H1 (cell line): ENCODE measurements around the gene CPNE8.

Experiments used
- ASH2L ChIP-seq: fragments of 200-600, 300-600 bp; sonication (generic); IDR thresholded peaks from one replicate; pipeline ENCODE4 v1.7.1; 2017; ENCODE audit warnings: low read length
- CTCF ChIP-seq, 3 experiments: IDR thresholded peaks; 1 replicate in 2 of 3; 2 replicates in 1 of 3; pipeline versions ENCODE4 v1.5.1 to v1.6.1; 2011; ENCODE audit warnings: low read length in 3 of 3, mild to moderate bottlenecking in 3 of 3, inconsistent platforms in 2 of 3, low read depth in 1 of 3, moderate library complexity in 1 of 3; ENCODE audit not compliant: insufficient read depth in 1 of 3; ENCODE audit errors: control extremely low read depth in 1 of 3
- EGR1 ChIP-seq: IDR thresholded peaks from 2 replicates; pipeline ENCODE4 v1.6.1; 2011; ENCODE audit warnings: low read depth, low read length, borderline replicate concordance
- EZH2 ChIP-seq: fragments of 200-600 bp; sonication (generic); IDR thresholded peaks from 2 replicates; pipeline ENCODE4 v1.7.1; 2012; ENCODE audit warnings: low read depth, mild to moderate bottlenecking, moderate library complexity, low read length, inconsistent platforms; ENCODE audit not compliant: severe bottlenecking
- MAX ChIP-seq: IDR thresholded peaks from 2 replicates; pipeline ENCODE4 v1.6.1; 2012; ENCODE audit warnings: inconsistent platforms
- POLR2A ChIP-seq, 2 experiments: IDR thresholded peaks; 1 replicate in 1 of 2; 2 replicates in 1 of 2; pipeline ENCODE4 v1.6.1; 2011; ENCODE audit warnings: low read depth in 2 of 2, low read length in 2 of 2, mild to moderate bottlenecking in 2 of 2; ENCODE audit errors: control extremely low read depth in 1 of 2
- POLR2AphosphoS5 ChIP-seq: IDR thresholded peaks from 2 replicates; pipeline ENCODE4 v1.6.1; 2011; ENCODE audit warnings: low read depth, low read length
- RAD21 ChIP-seq, 2 experiments: IDR thresholded peaks in 1 of 2; conservative IDR thresholded peaks in 1 of 2; 2 replicates each; pipeline ENCODE4 v1.6.1; 2011; ENCODE audit warnings: low read depth in 2 of 2, low read length in 2 of 2, improper control_type of control experiment in 1 of 2, inconsistent platforms in 1 of 2, mild to moderate bottlenecking in 1 of 2, moderate library complexity in 1 of 2
- RBBP5 ChIP-seq: IDR thresholded peaks from 2 replicates; pipeline ENCODE4 v1.7.1; 2012; ENCODE audit warnings: low read depth, mild to moderate bottlenecking, inconsistent platforms, low read length, moderate library complexity, borderline replicate concordance
- TEAD4 ChIP-seq: IDR thresholded peaks from 2 replicates; pipeline ENCODE4 v1.6.1; 2012; ENCODE audit warnings: low read depth, low read length, inconsistent platforms, mixed read lengths
- YY1 ChIP-seq: IDR thresholded peaks from 2 replicates; pipeline ENCODE4 v1.6.1; 2011; ENCODE audit warnings: low read depth, mild to moderate bottlenecking, low read length
- ZNF274 ChIP-seq: IDR thresholded peaks from 2 replicates; pipeline ENCODE4 v1.7.0; 2012; ENCODE audit warnings: low read length, borderline replicate concordance; ENCODE audit errors: extremely low read depth

- TF ChIP-seq CTCF (IDR thresholded peaks at IDR 0.05; ENCODE audit: control extremely low read depth in 1 of 3, insufficient read depth in 1 of 3, low read depth in 1 of 3, low read length in 3 of 3) (no peak), YY1 (no peak), ASH2L (no peak), TEAD4 (no peak), MAX (no peak), EZH2 (no peak), POLR2A (IDR thresholded peaks at IDR 0.05; ENCODE audit: control extremely low read depth in 1 of 2, low read depth in 2 of 2, low read length in 2 of 2) (no peak), POLR2AphosphoS5 (no peak), ZNF274 (no peak), RAD21 (IDR thresholded peaks at IDR 0.05 in 1 of 2, conservative IDR thresholded peaks at IDR 0.05 in 1 of 2; ENCODE audit: low read depth in 2 of 2, low read length in 2 of 2) (no peak), RBBP5 (no peak), EGR1 (no peak)
Measured at GRCh38 chr12:38817942-38818341, 87.4 kb downstream of the CPNE8 start.
